Inflammatory macrophage (primary cell): Measurements from ENCODE around the gene PRR16.
"Not testable (repeated sequence)": the region's sequence is repeated elsewhere in the genome, so short reads cannot be mapped to it uniquely, and the experiment has no call there.

Experiments used
- DNase-seq, 2 donors: peaks; one replicate each; pipeline ENCODE4 v3.0.0-alpha.2; 2020 to 2022
- total RNA-seq, 18 experiments: gene quantifications; one replicate each; lab custom pipeline; 2026; ENCODE audit warnings: mixed read lengths in 6 of 18, inconsistent platforms in 2 of 18; lab: John Stamatoyannopoulos, UW

PRR16 gene
- 0.06 to 1.1 (median 0.21) reads per million in 18 experiments for total RNA-seq

- peak; percentile 22 to 56 for DNase-seq
Observed at GRCh38 chr5:120463991-120464626, at the start of gene PRR16. Gene PRR16, plus strand, starts transcription at chr5:120464300.

- no peak for DNase-seq
Observed at GRCh38 chr5:120415985-120416384, 48.1 kb upstream of the PRR16 start.

GRCh38 chr5:120419127-120419526, 45.0 kb upstream of the PRR16 start:
- no peak for DNase-seq

DNA sequence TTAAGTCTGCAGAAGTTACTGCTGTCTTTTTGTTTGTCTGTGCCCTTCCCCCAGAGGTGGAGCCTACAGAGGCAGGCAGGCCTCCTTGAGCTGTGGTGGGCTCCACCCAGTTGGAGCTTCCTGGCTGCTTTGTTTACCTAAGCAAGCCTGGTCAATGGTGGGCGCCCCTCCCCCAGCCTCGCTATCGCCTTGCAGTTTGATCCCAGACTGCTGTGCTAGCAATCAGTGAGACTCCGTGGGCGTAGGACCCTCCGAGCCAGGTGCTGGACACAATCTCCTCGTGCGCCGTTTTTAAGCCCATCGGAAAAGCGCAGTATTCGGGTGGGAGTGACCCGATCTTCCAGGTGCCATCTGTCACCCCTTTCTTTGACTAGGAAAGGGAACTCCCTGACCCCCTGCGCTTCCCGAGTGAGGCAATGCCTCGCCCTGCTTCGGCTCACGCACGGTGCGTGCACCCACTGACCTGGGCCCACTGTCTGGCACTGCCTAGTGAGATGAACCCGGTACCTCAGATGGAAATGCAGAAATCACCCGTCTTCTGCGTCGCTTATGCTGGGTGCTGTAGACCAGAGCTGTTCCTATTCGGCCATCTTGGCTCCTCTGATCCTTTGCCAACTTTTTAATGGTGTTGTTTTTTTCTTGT, 37.3 kb upstream of the PRR16 start:
- DNase-seq, result not testable (repeated sequence)

GRCh38 chr5:120430572-120430971, 33.5 kb upstream of the PRR16 start:
- no peak for DNase-seq

DNA sequence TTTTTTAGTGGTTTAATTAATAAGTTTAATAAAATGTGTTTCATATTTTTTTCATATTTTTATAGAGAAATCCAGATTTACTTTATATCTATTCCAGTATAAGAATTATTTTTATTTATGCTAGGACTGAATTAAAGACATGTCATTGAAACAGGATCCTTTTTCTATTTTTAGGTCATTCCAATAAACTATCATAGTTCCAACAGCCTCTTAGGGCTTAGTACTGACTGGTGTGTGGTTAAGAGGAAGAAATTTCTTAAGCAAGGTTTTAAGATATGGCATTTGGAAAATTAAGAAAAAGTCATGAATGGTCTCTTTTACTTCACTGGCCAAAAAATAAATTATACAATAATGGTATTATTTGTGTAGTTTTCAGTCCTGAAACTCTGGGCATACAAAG, 31.2 kb upstream of the PRR16 start:
- DNase-seq, result no peak

DNA sequence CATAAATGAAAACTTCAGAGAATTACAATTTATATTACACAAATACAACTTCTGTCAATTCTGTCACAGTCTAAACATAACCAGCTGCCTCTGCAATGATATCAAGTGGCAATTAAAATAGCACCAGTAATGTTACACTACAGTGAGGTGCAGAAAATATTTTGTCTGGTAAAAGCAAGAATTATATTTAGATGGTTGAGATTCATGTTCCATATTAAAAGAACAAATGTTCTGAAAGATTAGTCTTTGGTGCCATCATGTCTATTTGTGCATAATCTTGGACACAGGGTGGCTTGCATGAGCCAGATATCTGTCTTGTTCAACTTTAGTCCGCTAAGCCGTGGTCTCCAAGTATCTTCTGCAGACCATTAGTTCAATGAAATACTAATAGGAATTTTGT, 29.0 kb upstream of the PRR16 start:
- DNase-seq, result no peak

- no peak for DNase-seq
Observed at GRCh38 chr5:120436996-120437395, 27.1 kb upstream of the PRR16 start.

GRCh38 chr5:120442694-120443093, 21.4 kb upstream of the PRR16 start:
- DNase-seq, result no peak

- DNase-seq, result no peak
Observed at GRCh38 chr5:120443607-120444006, 20.5 kb upstream of the PRR16 start.

- DNase-seq, result no peak
Observed at GRCh38 chr5:120446068-120446492, 18.0 kb upstream of the PRR16 start.

DNA sequence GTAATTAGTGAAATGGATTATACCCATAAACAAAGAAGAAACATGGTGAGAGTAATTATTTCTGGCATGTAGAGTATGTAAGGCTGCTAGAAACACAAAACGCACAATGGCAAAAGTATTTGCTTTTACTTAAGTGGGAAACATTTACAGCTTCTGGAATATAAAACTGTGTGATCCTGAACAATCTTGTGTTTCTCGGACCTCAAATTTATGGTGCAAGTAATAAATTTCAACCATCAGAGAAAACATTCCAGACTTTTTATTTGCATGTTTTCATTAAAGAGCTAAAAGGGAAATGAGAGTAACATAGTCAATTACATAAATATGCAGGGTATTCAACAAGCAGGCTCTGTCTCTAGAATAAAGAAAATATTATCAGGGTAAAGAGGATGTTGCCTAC, 17.2 kb upstream of the PRR16 start:
- no peak for DNase-seq

- no peak for DNase-seq
Observed at GRCh38 chr5:120447706-120448239, 16.3 kb upstream of the PRR16 start.

DNA sequence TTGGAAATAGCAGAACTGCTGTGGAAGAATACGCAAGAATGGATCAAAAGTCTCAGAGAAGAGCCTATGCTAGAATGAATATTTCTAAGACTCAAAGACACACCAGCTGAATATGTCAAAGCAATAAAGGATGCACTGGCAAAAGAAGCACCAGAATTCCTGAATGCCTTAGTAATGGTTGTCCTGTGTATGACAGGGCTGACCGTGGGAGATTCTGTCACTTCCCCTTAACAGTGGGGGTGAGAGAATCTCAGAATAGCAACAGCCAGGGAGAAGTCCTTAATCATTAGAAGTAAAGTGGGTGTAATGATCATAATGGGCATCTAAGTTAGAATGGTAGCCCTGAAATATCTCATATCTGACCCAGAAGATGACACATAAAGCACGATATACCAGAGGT, 14.6 kb upstream of the PRR16 start:
- DNase-seq, result peak; percentile 4 to 28

- no peak for DNase-seq
Observed at GRCh38 chr5:120450910-120451309, 13.2 kb upstream of the PRR16 start.

- no peak for DNase-seq
Observed at GRCh38 chr5:120451445-120451844, 12.7 kb upstream of the PRR16 start.

GRCh38 chr5:120452471-120452870, 11.6 kb upstream of the PRR16 start:
- DNase-seq, result no peak

- DNase-seq, result no peak
Observed at GRCh38 chr5:120454094-120454798, 9.9 kb upstream of the PRR16 start.

- no peak for DNase-seq
Observed at GRCh38 chr5:120456006-120456405, 8.1 kb upstream of the PRR16 start.

DNA sequence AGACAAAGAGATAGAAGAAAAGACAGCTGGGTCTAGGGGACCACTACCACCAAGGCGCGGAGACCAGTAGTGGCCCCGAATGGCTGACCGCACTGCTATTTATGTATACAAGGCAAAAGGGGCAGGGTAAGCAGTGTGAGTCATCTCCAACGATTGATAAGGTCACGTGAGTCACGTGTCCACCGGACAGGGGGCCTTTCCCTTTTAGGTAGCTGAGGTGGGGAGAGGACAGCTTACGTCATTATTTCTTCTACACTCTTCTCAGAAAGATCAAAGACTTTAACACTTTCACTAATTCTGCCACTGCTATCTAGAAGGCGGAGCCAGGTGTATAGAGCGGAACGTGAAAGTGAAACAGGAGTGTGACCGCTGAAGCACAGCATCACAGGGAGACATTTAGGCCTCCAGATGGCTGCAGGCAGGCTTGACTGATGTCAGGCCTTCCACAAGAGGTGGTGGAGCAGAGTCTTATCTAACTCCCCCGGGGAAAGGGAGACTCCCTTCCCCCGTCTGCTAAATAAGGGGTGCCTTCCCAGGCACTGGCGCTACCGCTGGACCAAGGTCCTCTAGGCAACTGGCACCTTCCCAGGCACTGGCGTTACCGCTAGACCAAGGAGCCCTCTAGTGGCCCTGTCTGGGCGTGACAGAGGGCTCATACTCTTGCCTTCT, 6.1 kb upstream of the PRR16 start:
- DNase-seq, result peak; percentile 69 to 71

- not testable (repeated sequence) for DNase-seq
Observed at GRCh38 chr5:120458508-120458847, 5.6 kb upstream of the PRR16 start.

GRCh38 chr5:120461251-120461650, 2.8 kb upstream of the PRR16 start:
- no peak for DNase-seq
